Glutamatergic neuron (in vitro differentiated cells): ENCODE results near the gene BLM. TPM values are rescaled to one million over a fixed set of nuclear protein-coding genes. Genes with fewer than 3 reads are reported as not detected.

Source experiments
- DNase-seq: peaks from one replicate; pipeline ENCODE4 v3.0.0; 2022
- H3K27ac Mint-ChIP-seq: one replicate; pipeline ENCODE4 v1.8.0; 2020; ENCODE audit warnings: mild to moderate bottlenecking, mixed read lengths, inconsistent platforms; ENCODE audit not compliant: unreplicated experiment
- H3K27me3 Mint-ChIP-seq: one replicate; pipeline ENCODE4 v1.8.0; 2020; ENCODE audit warnings: mild to moderate bottlenecking, moderate library complexity, mixed read lengths, inconsistent platforms; ENCODE audit not compliant: unreplicated experiment
- H3K36me3 Mint-ChIP-seq: one replicate; pipeline ENCODE4 v1.8.0; 2020; ENCODE audit warnings: mild to moderate bottlenecking, mixed read lengths, inconsistent platforms; ENCODE audit not compliant: unreplicated experiment
- H3K4me1 Mint-ChIP-seq: one replicate; pipeline ENCODE4 v1.8.0; 2020; ENCODE audit warnings: mild to moderate bottlenecking, low read depth, mixed read lengths, inconsistent platforms; ENCODE audit not compliant: unreplicated experiment
- H3K4me3 Mint-ChIP-seq: one replicate; pipeline ENCODE4 v1.8.0; 2020; ENCODE audit warnings: mild to moderate bottlenecking, mixed read lengths, inconsistent platforms; ENCODE audit not compliant: unreplicated experiment
- H3K9me3 Mint-ChIP-seq: one replicate; pipeline ENCODE4 v1.8.0; 2020; ENCODE audit warnings: mild to moderate bottlenecking, moderate library complexity, mixed read lengths, inconsistent platforms; ENCODE audit not compliant: unreplicated experiment
- total RNA-seq: library from RNA; stranded (reverse); fragmentation: NEBNext Ultra II Directional; extraction: Animal tissue kit (Norgen Biotek cat#: 25700); gene quantifications from one replicate; pipeline ENCODE4 v1.2.1, GENCODE V29; 2021; ENCODE audit not compliant: unreplicated experiment
- TF ChIP-seq, protein P1 (sequence below): fragments of 200-600 bp; sonication (generic); IDR thresholded peaks from one replicate; pipeline ENCODE4 v1.5.0; 2021; ENCODE audit not compliant: partially characterized antibody, unreplicated experiment

BLM gene
- total RNA-seq, 1 donor from 2014 or later, result 5.4 TPM

GRCh38 chr15:90675464-90675863 is 41.7 kb upstream of the BLM start:
- Mint-ChIP-seq H3K4me3 (no peak overlapping the region), H3K4me1 (peaks cover 11% of the 10 kb centered on the region), H3K9me3 (peaks cover 12% of the 10 kb centered on the region), H3K36me3 (no peaks in the 10 kb centered on the region), H3K27me3 (peaks cover 2% of the 10 kb centered on the region), H3K27ac (no peak overlapping the region)
- no peak for DNase-seq
- TF ChIP-seq, protein P1, sequence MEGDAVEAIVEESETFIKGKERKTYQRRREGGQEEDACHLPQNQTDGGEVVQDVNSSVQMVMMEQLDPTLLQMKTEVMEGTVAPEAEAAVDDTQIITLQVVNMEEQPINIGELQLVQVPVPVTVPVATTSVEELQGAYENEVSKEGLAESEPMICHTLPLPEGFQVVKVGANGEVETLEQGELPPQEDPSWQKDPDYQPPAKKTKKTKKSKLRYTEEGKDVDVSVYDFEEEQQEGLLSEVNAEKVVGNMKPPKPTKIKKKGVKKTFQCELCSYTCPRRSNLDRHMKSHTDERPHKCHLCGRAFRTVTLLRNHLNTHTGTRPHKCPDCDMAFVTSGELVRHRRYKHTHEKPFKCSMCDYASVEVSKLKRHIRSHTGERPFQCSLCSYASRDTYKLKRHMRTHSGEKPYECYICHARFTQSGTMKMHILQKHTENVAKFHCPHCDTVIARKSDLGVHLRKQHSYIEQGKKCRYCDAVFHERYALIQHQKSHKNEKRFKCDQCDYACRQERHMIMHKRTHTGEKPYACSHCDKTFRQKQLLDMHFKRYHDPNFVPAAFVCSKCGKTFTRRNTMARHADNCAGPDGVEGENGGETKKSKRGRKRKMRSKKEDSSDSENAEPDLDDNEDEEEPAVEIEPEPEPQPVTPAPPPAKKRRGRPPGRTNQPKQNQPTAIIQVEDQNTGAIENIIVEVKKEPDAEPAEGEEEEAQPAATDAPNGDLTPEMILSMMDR, result no peak

GRCh38 chr15:90677807-90678790 is 39.0 kb upstream of the BLM start:
- TF ChIP-seq, protein P1, result no peak
- H3K4me3 Mint-ChIP-seq, result no peak overlapping the region
- H3K4me1 Mint-ChIP-seq, result no peaks in the 10 kb centered on the region
- no peak for DNase-seq
- peaks cover 2% of the 10 kb centered on the region for H3K9me3 Mint-ChIP-seq
- peaks cover 2% of the 10 kb centered on the region for H3K27me3 Mint-ChIP-seq
- H3K36me3 Mint-ChIP-seq, result no peaks in the 10 kb centered on the region
- H3K27ac Mint-ChIP-seq, result no peak overlapping the region

DNA sequence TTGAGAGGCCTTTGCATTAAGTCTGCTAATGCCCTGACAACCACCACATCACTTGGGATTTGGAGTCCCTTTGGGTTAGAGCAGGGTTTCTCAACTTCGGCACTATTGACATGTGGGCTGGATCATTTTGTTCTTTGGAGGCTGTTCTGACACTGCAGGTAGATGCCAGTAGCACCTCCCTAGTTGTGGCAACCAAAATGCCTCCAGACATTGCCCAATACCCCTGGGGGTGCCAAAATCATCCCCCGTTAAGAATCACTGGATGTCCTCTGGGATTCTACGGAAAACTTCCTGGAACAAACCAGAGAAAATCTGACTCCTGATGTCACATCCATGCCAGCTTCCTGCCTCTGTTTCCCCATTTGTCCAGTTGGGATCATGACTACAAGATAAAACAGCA is 37.2 kb upstream of the BLM start:
- no peaks in the 10 kb centered on the region for H3K36me3 Mint-ChIP-seq
- DNase-seq, result no peak
- no peaks in the 10 kb centered on the region for H3K4me1 Mint-ChIP-seq
- H3K4me3 Mint-ChIP-seq, result no peak overlapping the region
- no peak overlapping the region for H3K27ac Mint-ChIP-seq
- H3K27me3 Mint-ChIP-seq, result peaks cover 1% of the 10 kb centered on the region
- TF ChIP-seq, protein P1, result no peak
- peaks cover 2% of the 10 kb centered on the region for H3K9me3 Mint-ChIP-seq

GRCh38 chr15:90680371-90680935 is 36.7 kb upstream of the BLM start:
- no peak overlapping the region for H3K4me3 Mint-ChIP-seq
- no peaks in the 10 kb centered on the region for H3K36me3 Mint-ChIP-seq
- no peak overlapping the region for H3K27ac Mint-ChIP-seq
- TF ChIP-seq, protein P1, result no peak
- peaks cover 1% of the 10 kb centered on the region for H3K27me3 Mint-ChIP-seq
- no peak for DNase-seq
- H3K4me1 Mint-ChIP-seq, result no peaks in the 10 kb centered on the region
- peaks cover 2% of the 10 kb centered on the region for H3K9me3 Mint-ChIP-seq

GRCh38 chr15:90681056-90681455 is 36.1 kb upstream of the BLM start:
- Mint-ChIP-seq H3K4me3 (no peak overlapping the region), H3K4me1 (no peaks in the 10 kb centered on the region), H3K9me3 (peaks cover 2% of the 10 kb centered on the region), H3K36me3 (no peaks in the 10 kb centered on the region), H3K27ac (no peak overlapping the region), H3K27me3 (peaks cover 1% of the 10 kb centered on the region)
- TF ChIP-seq, protein P1, result no peak
- DNase-seq, result no peak
